Measurements from ENCODE around the gene PLXNB2. TPM values are rescaled to one million over a fixed set of nuclear protein-coding genes. Genes with fewer than 3 reads are reported as not detected.
A peak's percentile ranks its signal among the peaks of the same experiment; 100 is the strongest.

PLXNB2 gene
- total and polyA plus RNA-seq, 12 donors, result 12.4 to 431 (median 296) TPM

DNA sequence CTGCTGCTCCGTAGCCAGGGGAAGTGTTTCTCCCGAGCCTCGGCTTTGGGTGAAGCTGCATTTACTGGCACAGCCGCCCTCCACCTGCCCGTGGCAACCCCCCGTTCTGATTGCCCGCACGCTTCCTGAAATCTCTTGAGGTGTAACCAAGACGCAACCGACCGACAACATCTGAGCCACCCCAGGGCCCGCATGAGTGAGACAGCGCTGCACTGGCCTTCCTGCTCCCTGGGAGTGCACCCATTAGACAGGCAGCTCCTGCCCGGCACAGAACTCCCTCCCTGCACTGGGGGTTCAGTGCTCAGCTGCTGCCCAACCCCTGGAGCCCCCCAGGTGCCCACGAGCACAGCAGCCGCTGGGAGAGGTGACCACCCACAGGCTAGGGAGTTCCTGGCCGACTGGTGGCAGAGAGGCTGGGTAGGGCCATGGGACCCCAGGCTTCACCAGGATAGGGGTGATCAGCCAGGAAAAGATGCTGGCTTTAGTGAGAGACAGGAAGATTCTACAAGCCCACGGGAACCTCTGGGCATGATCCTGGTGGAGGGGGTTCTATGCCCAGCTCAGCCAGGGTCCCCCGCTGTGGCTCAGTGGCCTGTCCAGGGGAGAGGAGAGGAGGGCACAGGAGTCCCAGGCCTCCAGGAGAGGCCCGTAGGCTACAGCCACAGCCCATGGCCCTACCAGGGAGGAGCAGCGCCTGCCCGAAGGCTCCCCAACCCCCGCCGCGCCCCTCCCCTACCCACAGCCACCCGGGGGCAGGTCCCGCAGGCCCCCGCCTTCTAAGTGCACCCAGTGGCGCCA lies 14.6 kb downstream of the PLXNB2 start:
- 50 to 83% (median 56%) methylated on average over 10 to 29 of the region's 29 CpGs for WGBS, 4 donors
- peak overlapping the region in 1 of 4 donors; percentile 19 for H3K4me3 ChIP-seq
- intact Hi-C loops (cut with DNase I), result no loop called here
- no peak for DNase-seq
- no peaks in the 10 kb centered on the region for H3K9me3 ChIP-seq (replicated peaks in 1 of 3)
- TF ChIP-seq POLR2A (IDR thresholded peaks at IDR 0.05) (no peak), CTCF (IDR thresholded peaks at IDR 0.05) (no peak)
- H3K27ac ChIP-seq, result peak overlapping the region in 4 of 5 donors; percentile 37 to 91 (median 59)
- no peaks in the 10 kb centered on the region for H3K27me3 ChIP-seq
- H3K36me3 ChIP-seq (replicated peaks in 1 of 2), result peaks cover 0 to 28% of the 10 kb centered on the region in 2 donors
- H3K4me1 ChIP-seq (replicated peaks in 1 of 2), result peaks cover 39 to 48% of the 10 kb centered on the region in 2 donors

GRCh38 chr22:50289942-50290630 lies 17.4 kb downstream of the PLXNB2 start:
- intact Hi-C loops (cut with DNase I), result no loop called here
- WGBS, 4 donors, result 90 to 94% (median 92%) methylated on average over 21 to 37 of the region's 37 CpGs
- peaks cover 0 to 51% of the 10 kb centered on the region in 2 donors for H3K36me3 ChIP-seq (replicated peaks in 1 of 2)
- no peaks in the 10 kb centered on the region for H3K27me3 ChIP-seq
- H3K27ac ChIP-seq, result no peak overlapping the region
- H3K4me3 ChIP-seq, result no peak overlapping the region
- peaks cover 20 to 27% of the 10 kb centered on the region in 2 donors for H3K4me1 ChIP-seq (replicated peaks in 1 of 2)
- TF ChIP-seq CTCF (IDR thresholded peaks at IDR 0.05) (no peak), POLR2A (IDR thresholded peaks at IDR 0.05) (no peak)
- H3K9me3 ChIP-seq (replicated peaks in 1 of 3), result no peaks in the 10 kb centered on the region
- no peak for DNase-seq

- Histone ChIP-seq H3K27me3 (no peaks in the 10 kb centered on the region), H3K27ac (no peak overlapping the region), H3K4me1 (replicated peaks in 1 of 2) (peaks cover 20 to 21% of the 10 kb centered on the region in 2 donors), H3K4me3 (no peak overlapping the region), H3K36me3 (replicated peaks in 1 of 2) (peaks cover 0 to 57% of the 10 kb centered on the region in 2 donors), H3K9me3 (replicated peaks in 1 of 3) (no peaks in the 10 kb centered on the region)
- TF ChIP-seq CTCF (IDR thresholded peaks at IDR 0.05), result no peak
- TF ChIP-seq POLR2A (IDR thresholded peaks at IDR 0.05), result no peak
- no peak for DNase-seq
- 79 to 92% (median 83%) methylated on average over 26 to 57 of the region's 57 CpGs for WGBS, 4 donors
- intact Hi-C loops (cut with DNase I), result no loop called here
These were observed 18.1 kb downstream of the PLXNB2 start for GRCh38 chr22:50289151-50289941.

DNA sequence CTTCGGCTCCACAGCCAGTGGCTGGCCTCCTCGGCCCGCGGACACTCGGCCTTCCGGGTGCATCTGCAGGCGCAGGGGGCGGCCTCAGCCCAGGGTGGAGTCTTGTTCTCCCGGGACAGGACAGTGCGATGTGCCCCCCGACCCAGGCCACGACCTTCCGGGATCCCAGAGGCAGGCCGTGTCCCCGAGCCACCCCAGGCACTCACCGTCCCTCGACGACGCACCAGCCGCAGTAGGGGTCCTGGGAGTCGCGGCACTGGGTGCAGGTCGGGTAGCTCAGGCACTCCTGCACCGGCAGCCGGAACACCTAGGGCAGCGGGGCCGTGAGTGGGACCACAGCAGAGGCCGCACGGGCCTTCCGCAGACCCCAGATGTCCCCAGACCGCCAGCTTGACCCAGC lies 19.7 kb downstream of the PLXNB2 start:
- TF ChIP-seq CTCF (IDR thresholded peaks at IDR 0.05), result no peak
- no peak for TF ChIP-seq POLR2A (IDR thresholded peaks at IDR 0.05)
- 94 to 95% methylated on average over 31 of the region's 31 CpGs; no CpG with 5 or more reads in 2 of the 4 donors for WGBS, 4 donors
- DNase-seq, result no peak
- intact Hi-C loops (cut with DNase I), result no loop called here
- Histone ChIP-seq H3K27me3 (no peaks in the 10 kb centered on the region), H3K4me3 (no peak overlapping the region), H3K27ac (no peak overlapping the region), H3K4me1 (replicated peaks in 1 of 2) (peaks cover 6 to 8% of the 10 kb centered on the region in 2 donors), H3K36me3 (replicated peaks in 1 of 2) (peaks cover 0 to 72% of the 10 kb centered on the region in 2 donors), H3K9me3 (replicated peaks in 1 of 3) (no peaks in the 10 kb centered on the region)
